Activated CD4-positive, alpha-beta T cell treated with anti-CD3 and anti-CD28 coated beads, Interleukin-2, amount 50 U/mL, for 1 hour (primary cell): ENCODE data around the gene PALD1.
A peak's percentile ranks its signal among the peaks of the same experiment; 100 is the strongest.
"Not testable (repeated sequence)": the region's sequence is repeated elsewhere in the genome, so short reads cannot be mapped to it uniquely, and the experiment has no call there.

ENCODE experiments used
- DNase-seq: peaks from one replicate; pipeline ENCODE4 v3.0.0-alpha.2; 2020

PALD1 gene

GRCh38 chr10:70575874-70576802, 97.6 kb downstream of the PALD1 start:
- no peak for DNase-seq

- no peak for DNase-seq
These were observed 98.4 kb downstream of the PALD1 start for GRCh38 chr10:70576803-70577517.

GRCh38 chr10:70578371-70578947, 99.9 kb downstream of the PALD1 start:
- DNase-seq: peak; percentile 35

- DNase-seq: no peak
These were observed 100.9 kb downstream of the PALD1 start for GRCh38 chr10:70579234-70580002.

- not testable (repeated sequence) for DNase-seq
These were observed 102.6 kb downstream of the PALD1 start for GRCh38 chr10:70581176-70581575.

GRCh38 chr10:70582793-70583668, 104.5 kb downstream of the PALD1 start:
- no peak for DNase-seq

- DNase-seq: no peak
These were observed 105.1 kb downstream of the PALD1 start for GRCh38 chr10:70583669-70584037.

GRCh38 chr10:70584366-70584765, 105.8 kb downstream of the PALD1 start:
- no peak for DNase-seq

- no peak for DNase-seq
These were observed 106.5 kb downstream of the PALD1 start for GRCh38 chr10:70584909-70585544.

- DNase-seq: no peak
These were observed 107.1 kb downstream of the PALD1 start for GRCh38 chr10:70585578-70586169.

- DNase-seq: no peak
These were observed 107.9 kb downstream of the PALD1 start for GRCh38 chr10:70586348-70586930.

GRCh38 chr10:70587045-70587658, 108.6 kb downstream of the PALD1 start:
- DNase-seq: no peak

GRCh38 chr10:70588255-70588654, 109.7 kb downstream of the PALD1 start:
- no peak for DNase-seq

- DNase-seq: no peak
These were observed 110.4 kb downstream of the PALD1 start for GRCh38 chr10:70588859-70589570.

- DNase-seq: no peak
These were observed 111.4 kb downstream of the PALD1 start for GRCh38 chr10:70589762-70590654.

GRCh38 chr10:70590655-70591416, 112.3 kb downstream of the PALD1 start:
- no peak for DNase-seq

GRCh38 chr10:70592186-70592735, 113.7 kb downstream of the PALD1 start:
- no peak for DNase-seq
